Iris pigment epithelial cell (primary cell): Measurements from ENCODE around the gene CD109.

ENCODE experiments used
- DNase-seq: peaks from one replicate; pipeline ENCODE4 v3.0.0-alpha.2; 2011; ENCODE audit warnings: low read depth

Gene CD109

DNA sequence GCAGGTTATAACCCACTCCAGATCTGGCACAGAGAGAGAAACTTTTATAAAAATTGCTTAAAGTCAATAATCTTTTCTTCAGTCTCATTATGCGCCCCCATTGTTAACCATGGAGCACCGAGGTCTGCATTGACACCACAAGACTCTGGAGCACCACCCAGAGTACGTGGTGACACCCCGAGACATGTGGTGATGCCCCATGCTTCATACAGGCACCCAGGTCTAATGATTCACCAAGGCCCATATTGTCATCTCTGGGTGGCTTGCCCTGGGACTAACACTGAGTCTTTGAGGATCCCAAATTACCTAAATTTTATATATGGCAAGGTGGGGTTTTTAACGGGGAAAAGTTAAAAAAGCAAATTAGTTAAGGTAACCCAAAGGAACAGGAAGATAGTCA is 31.1 kb downstream of the CD109 start:
- no peak for DNase-seq

DNA sequence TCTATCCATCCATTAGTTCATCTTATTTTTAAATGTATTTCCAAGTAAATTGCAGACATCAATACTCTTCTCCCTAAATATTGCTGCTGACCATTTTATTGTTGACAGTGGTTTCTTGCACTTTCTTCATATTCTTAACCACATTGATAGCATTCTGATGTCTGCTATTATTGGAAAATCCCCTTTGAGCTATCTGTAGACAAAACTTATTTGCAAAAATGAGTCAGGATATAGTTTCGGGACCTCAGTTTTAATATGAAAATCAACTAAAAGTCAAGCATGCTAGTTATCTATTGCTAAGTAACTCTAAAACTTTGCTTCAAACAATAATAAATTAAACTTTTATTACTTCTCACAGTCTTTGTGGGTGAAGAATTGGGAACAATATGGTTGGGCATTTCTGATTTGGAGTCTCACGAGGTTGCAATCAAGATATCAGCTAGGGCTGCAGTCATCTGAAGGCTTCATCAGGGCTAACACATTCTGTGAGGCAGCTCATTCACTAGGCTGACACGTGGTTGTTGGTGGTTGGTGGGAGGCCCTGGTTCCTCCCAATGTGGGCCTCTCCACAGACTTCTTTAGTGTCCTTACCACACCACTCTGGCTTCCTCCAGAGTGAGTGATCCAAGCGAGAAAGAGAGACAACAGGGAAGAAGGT is 32.7 kb downstream of the CD109 start:
- DNase-seq = no peak

DNA sequence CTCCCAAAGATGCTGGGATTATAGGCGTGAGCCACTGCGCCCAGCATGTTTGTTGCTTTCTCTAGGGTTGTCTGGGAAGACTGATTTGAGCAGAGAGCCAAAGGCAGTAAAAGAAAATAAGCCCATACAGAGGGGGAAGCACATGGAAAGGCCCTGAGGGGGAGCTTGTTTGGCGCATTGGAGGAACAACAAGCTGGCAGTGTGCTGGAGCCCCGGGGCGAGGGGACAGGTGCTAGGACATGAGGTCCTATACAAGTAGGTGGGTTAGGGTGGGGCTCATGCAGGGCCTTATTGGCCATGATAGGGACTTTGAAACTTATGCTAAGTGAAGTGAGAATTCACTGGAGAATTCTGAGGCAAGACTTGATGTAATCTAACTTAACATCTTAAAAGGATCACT is 35.3 kb downstream of the CD109 start:
- DNase-seq = no peak

DNA sequence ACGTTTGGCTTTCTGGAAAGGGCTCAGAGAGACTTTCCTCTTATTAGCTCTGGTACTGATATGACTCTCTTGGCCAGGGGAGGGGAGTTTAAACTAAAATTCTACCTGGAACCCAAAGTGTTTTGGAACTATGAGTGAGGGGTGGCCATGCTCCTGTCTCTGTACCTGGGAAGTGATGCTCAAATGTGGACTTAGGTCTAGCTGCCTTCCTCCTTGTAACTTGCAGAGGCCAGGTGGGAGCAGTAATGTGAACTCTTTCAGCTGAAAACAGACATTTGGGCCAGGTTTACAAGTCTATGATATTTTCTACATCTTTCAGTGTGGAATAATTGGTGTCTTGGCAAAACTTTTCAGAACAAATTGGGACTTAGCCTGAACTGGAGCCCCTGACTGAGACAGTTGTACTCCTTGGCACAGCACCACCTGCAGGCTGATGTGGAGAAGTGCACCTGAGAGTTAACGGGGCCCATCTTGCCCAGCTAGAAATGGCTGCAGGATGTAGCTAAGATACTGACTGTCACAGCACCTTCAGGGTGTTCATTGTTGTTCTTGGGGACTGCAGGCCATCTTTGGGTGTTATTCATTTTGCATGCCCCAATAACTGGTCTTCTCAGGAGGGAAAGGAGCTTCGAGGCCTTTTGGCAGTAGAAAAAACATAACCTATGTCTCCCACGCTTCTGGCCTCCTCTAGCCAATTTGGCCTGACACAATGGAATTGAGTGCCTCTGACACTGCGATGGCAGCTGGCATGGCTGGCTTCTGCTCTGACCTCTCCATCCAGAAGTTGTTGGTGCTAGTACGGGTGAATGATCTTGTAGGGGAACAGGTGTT is 37.1 kb downstream of the CD109 start:
- DNase-seq = peak; percentile 70

DNA sequence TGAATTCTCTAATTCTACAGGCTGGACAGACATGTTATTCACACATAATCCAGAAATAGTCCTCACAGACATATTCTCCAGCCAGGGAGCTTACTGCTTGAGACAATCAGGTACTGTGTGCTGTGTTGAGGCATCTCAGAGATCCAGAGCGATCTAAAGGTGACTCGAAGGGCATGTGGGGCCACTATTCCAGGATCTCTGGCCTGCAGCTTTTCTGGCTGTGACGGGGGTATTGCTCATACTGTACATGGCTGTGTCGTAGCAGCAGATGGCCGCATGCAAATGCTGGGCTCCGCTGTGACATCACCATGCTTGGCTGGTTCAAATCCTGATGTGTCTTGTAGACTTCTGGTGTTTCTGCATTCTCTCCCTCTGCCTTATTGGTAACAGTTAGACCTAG is 37.8 kb downstream of the CD109 start:
- no peak for DNase-seq

DNA sequence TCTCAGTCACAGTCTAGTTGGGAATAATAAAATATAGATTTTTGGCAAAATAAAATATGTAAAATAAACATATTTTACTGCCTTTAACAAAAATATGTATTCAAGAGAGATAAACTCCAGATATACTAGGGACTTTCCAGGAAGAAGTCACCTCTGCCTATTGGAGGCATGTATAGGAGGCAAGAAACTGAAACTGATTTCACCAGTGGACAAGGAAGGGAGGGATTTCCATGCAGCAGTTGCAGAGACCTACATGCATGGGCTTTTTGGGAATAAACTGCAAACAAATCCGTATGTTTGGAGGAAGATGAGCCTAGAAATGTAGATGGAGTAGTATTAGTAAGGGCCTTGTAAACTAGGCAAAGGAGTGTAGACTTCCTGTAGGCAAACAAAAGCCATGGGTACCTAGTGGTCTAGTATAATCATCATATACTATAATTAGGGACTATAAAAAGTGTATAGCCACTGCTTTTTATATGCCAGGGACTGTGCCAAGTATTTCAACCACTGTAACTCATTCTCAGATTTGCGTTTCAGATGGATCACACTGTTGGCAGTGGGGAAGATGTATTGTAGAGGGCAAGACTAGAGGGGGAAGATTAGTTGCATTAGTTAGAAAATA is 38.9 kb downstream of the CD109 start:
- no peak for DNase-seq

DNA sequence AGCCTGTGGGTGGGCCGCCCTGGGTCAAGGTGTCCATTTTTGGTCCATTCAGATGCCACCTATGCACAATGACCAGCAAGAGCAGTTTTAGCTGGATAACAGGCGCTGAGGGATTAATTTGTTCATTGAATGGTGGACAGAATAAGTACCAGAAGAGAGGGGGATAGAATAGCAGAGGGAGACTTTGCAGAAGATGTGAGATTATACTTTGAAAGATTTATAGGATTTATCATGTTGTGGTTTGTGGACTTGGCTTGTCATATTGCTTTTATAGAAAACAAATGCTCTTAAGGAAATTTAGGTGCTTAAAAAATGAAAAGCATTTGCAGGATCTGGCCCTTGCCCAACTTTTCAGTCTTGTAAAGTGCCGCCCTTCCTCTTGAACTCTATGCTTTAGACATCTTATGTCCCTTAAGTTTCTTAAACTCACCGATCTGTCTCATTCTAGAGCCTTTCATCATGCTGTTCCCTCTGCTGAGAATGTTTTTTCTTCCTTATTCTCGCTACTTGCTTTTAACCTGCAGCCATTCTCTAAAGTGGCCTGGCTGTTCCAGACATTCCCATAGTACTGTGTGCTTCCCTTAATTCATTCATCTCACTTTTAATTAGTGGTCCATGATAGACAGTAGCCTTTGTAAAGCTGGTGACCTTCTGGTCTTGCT is 42.5 kb downstream of the CD109 start:
- no peak for DNase-seq

DNA sequence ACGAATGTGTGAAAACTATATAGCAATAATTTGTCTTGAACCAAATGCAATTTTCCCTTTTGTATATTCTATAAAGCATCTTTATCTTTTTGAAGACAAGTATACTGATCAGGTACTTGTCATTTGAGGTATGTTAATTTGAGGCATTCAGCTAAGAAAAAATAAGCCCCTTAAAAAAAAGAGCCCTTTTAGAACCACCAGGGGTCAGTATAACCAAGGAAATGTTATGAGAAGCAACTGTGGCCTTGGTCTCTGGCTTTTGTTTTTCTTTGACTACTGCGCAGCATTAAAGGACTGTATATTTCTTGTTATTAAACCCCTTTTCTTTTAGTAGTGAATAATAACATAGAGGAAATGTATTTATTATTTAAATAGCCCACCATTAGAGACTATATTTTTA is 43.1 kb downstream of the CD109 start:
- DNase-seq = peak; percentile 71

DNA sequence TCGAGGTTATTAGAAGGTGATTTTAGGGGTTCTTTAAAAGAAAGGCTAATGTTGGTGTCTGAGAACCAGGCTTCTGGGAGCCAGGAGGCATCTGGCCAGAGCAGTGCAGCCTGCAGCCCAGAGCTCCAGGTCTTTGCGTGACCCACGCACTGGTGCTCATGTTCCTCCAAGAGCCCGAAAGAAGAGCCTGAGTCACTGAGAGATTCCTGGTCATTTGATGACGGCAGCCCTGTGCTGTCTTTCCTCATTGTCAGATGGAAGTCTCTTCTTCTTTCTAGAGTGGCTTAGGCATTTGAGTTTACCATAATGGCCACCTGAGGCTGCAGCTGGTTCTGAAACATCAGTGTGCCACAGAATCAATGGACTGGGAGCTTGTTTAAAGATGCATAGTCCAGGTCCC is 46.4 kb downstream of the CD109 start:
- no peak for DNase-seq

DNA sequence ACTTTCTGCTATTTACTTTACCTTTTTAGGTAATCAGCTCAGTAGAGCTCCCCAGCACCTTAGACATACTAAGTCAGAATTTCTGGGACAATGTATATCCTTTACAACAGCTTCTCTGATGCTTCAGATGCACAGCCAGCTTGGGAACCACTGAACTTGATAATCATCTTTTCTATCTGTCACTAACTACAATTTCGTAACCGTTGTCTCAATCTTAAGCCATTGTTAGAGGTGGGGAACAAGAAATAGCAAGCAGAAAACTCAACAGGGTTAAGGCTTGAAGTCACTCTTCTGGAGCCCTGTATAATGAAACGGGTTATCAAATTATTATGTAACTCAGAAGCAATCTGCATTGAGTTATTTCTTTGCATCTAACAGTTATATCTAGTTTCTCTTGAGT is 47.1 kb downstream of the CD109 start:
- no peak for DNase-seq

DNA sequence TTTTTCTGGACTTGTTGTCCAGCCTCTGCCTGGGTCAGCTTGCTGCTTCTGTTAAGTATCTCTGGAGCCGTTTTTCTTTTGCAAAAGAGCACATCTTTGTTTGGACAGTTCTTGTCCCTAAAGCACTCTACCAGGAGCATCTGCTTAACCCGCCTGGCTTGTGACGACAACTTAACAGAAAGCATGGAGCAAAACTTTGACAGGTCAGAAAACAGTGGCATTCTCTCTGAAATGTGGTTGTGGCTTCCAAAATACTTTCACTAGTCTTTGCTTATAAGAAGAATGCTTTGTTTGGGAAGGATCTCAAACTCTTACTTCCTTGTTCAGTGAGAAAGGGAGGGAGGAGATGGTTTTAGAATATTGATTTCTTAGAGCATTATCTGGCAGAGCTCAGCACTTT is 47.6 kb downstream of the CD109 start:
- peak; percentile 12 for DNase-seq

DNA sequence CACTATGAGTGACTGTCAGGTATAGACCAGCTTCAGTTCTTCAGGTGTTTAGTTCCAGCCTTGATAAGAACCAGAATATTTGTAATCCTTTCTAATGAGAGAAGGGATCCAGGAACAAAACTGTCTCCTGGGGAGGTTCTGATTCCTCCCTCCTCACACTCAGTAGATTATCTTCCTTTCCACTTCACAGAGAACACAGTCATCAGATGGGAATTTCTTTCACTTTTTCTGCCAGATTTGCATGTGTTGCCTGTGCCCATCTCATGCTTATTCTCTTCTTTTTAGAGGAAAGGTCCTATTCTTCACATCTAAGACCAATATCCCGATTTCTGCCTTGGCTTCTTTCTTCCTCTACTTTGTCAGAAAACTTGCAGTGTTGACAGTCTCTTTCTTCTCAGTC is 50.8 kb downstream of the CD109 start:
- DNase-seq = peak; percentile 60

DNA sequence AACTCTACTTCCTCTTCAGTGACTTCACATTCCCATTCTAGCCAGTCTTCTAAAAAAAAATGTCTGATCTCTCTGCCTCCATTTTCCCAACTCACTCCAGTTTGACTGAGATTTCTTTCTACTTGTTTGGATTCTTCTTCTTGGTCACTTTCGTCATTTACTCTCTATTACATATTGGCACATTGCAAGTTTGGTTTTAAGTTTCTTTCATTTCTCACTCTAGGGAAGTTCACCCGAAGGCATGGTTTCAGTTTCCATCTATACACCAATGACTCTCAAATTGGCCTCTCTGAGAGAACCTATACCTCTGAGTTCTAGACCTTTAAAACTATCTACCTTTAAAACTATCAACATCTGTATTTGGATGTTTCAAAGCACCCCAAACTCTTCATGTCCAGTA is 51.3 kb downstream of the CD109 start:
- peak; percentile 4 for DNase-seq

DNA sequence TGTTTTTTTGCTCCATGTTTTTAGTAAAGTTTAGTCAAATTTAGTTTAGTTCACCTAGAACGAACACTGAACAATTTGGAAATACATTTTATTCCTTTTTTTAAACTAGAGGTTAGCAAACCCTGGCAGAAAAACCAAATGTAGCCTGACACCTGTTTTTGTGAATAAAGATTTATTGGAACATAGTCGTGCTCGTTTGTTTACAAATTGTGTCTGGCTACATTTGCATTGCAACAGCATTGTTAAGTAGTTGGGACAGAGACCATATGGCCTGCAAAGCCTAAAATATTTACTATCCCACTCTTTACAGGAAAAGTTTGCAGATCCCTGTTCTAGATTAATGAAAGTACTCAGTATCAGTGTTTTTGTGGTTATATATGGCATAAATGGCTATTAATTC is 56.9 kb downstream of the CD109 start:
- DNase-seq = no peak

DNA sequence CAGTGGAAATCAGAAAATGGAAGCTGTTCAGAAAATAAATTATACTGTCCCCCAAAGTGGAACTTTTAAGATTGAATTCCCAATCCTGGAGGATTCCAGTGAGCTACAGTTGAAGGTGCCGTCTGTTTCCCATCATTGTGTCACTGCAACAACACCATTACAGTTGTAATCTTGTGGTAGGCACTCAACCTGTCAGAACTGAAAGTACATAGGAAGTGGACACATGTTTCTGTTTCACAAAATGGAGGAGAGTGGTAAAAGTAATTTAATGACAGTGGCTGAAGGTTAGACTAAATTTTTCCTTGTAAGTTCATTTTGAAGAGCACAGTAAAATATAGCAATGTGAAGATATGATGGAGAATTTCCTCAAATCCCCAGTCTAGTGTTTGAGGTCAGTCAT is 70.0 kb downstream of the CD109 start:
- DNase-seq = no peak

DNA sequence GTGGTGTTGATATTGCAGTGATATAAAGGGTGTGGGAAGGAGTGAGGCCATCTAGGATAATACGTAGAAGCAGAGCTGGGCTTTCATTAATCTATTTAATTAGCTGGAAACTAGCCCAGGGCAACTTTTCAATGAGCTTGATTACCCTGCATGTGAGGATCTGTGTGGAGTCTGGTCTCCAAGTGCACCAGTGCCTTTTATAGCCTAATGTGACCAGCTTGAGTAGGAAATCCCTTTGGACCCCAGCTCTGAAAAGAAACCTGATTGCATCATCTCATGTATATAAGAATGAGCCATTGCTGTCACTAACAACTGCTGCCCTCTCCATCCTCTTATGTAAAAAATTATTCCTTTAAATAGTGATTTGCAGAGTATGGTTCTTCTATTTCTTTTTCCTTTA is 72.6 kb downstream of the CD109 start:
- no peak for DNase-seq

DNA sequence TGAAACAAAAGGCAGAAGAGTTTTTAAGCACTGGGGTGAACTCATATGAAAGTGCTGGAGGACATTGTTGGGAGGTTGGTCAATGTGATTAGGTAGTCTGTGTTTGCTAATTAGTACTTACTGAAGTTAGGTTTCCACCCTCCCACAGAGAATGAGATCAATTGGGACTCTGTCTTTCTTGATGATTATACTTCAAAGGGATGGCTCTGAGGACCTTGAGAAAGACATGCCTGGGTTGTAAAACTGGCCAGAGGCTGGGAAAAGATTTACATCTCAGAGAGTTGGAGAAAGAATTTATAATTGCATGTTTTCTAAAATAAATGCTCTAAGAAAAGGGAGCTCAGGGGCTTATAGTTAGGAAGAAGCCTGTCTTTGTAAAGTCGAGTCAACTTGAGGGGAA is 74.0 kb downstream of the CD109 start:
- no peak for DNase-seq

DNA sequence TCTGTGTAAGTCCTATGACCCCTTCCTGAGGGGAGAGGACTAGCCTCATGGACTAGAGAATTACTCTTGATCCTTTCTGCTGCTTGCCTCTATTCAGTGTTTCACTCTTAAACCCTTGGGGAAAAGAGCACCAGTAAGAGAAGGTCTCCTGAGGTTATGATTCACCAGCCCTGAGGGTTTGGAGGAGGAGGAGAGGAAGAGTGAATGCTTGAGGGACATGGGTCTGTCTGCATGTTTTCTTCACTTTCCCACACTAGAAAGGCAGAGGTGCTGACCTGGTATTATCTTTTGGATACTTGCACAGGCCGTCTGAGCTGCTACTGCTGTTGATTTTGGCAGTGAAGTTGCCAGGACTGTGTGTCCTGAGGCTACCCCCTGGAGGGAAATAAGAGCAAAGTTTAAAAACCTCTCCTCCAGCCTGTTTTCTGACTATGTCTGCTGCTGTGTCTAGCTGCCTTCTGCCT is 78.3 kb downstream of the CD109 start:
- DNase-seq = peak; percentile 99

DNA sequence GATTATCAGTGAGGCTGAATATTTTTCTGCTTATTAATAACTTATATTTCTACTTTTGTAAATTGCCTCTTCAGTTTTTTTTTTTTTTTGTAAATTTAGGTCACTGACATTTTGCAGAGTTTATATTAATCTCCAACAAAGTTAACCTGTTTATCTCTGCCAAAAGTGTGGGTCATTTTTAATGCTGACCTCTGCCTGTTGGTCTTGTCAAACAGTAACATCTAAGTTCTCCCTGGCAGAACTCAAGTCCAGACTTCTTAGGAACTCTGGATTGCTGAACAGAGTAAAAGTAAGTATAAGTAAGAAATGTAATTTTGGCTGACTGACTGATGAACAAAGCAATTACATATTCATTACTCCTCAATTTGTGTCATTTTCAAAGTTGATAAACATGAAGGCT is 83.9 kb downstream of the CD109 start:
- DNase-seq = no peak

DNA sequence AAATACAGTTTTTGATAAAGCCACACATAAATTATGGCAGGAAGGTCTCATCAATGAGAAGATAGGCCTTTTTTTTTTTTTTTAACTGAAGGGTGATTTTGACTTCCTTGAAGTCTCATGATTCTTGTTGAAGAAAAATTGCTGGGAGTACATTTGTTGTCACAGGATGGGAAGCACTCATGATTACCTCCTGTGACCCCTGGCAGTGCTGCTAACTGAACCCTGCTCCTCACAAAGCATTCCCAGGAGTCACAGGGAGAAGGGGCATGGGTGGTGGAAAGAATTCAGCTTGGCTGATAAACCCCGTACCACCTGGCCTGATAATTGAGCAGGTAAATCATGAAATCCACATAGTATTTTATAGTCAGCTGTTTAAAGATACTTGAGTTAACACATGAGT is 86.9 kb downstream of the CD109 start:
- no peak for DNase-seq

DNA sequence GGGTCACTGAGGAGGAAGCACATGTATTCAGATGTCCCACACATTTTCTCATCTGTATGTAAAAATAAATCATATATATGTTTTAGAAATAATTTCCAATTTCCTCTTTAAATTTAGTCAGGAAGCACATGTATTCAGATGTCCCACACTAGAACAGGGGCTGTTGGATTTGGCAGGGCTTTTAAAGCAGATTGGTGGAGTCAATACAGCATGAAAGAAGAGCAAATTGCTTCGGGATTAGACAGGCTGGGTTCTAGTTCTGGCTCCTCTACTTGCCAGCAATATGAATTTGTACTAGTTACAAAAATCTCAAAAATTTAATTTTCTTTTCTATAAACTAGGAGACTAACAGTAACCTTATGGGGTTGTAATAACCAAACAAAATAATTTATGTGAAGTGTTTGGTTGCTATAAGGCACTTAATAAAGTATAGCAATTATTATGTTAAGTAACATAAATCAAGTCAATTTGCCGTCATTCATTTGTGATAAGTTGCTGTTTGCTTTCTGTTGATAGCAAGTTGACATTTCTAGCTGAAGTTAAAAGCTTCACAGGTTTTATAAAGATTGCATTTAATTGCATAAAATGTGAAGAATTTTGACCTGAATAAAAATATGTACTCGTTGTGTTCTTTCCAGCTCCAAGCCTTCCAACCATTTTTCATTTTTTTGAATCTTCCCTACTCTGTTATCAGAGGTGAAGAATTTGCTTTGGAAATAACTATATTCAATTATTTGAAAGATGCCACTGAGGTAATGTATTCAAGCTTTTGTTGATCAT is 88.9 kb downstream of the CD109 start:
- DNase-seq = no peak

DNA sequence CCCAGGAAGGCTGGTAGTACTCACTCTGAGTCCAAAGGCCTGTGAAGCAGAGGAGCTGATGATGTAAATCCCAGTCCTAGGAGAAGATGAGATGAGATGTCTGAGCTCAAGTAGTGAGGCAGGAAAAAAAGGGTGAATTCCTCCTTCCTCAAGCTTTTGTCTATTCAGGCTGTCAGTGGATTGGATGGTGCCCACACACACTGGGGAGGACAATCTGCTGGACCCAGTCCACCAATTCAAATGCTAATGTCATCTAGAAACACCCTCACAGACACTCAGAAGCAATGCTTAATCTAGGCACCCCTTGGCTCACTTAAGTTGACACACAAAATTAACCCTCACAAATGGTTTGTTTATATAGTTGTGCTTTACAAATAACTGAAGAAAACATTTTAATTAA is 94.6 kb downstream of the CD109 start:
- DNase-seq = no peak
